HepG2 (cell line): ENCODE results near the gene NOS1AP.

Source experiments
- EZH2 ChIP-seq: conservative IDR thresholded peaks from 2 replicates; pipeline ENCODE4 v1.6.1; 2012; ENCODE audit warnings: mild to moderate bottlenecking, low read depth, low read length, moderate library complexity
- POLR2AphosphoS5 ChIP-seq: IDR thresholded peaks from 2 replicates; pipeline ENCODE4 v1.6.1; 2012; ENCODE audit warnings: low read depth, low read length
- RFX5 ChIP-seq: IDR thresholded peaks from 2 replicates; pipeline ENCODE4 v1.6.1; 2011; ENCODE audit warnings: low read depth, low read length, improper control_type of control experiment
- ZNF282 ChIP-seq: fragments of 450-650 bp; IDR thresholded peaks from 2 replicates; pipeline ENCODE4 v1.6.1; 2018; ENCODE audit not compliant: partially characterized antibody
- TF ChIP-seq, protein P1 (sequence below): sonication (generic); formaldehyde crosslinking; IDR thresholded peaks from 2 replicates; pipeline ENCODE4 v1.8.1; 2023; ENCODE audit warnings: missing genetic modification reagents, inconsistent platforms, borderline replicate concordance

DNA sequence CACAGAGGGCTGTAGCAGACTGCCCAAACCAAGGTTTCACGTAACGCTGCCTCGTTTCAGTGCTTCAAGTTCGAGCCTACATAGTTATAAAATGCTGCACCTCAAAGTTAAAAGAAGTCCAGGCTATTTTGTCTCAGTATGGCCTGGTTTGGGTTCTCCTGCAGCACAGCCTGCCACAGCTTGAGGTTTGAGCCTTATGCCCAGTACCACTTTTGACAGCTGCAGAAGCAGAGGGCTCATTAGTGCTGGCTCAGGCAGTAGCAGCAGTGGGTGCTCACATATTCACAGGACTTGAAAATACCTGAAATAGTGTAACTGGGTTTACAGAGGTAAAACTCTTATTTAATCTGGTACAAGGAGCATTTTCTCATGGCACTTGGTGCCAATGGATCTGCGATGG is 291.9 kb downstream of the NOS1AP start:
- TF ChIP-seq RFX5 (no peak), POLR2AphosphoS5 (no peak), EZH2 (no peak), ZNF282 (no peak)
- TF ChIP-seq, protein P1, sequence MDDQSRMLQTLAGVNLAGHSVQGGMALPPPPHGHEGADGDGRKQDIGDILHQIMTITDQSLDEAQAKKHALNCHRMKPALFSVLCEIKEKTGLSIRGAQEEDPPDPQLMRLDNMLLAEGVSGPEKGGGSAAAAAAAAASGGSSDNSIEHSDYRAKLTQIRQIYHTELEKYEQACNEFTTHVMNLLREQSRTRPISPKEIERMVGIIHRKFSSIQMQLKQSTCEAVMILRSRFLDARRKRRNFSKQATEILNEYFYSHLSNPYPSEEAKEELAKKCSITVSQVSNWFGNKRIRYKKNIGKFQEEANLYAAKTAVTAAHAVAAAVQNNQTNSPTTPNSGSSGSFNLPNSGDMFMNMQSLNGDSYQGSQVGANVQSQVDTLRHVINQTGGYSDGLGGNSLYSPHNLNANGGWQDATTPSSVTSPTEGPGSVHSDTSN (CRISPR knock-in tag), result no peak
